Uterus (tissue), 2 donors: Measurements from ENCODE around the gene SLIT3.

Experiments
- CTCF ChIP-seq, 4 experiments: fragments of 200-600 bp in 2 of 4; fragments of 450-650 bp in 2 of 4; sonication (generic) in 2 of 4; IDR thresholded peaks; one replicate each; pipeline ENCODE4 v1.5.1; 2016 to 2019; ENCODE audit warnings: antibody characterized with exemption in 4 of 4, mild to moderate bottlenecking in 2 of 4, moderate library complexity in 1 of 4
- POLR2A ChIP-seq, 2 donors: fragments of 450-650 bp; IDR thresholded peaks; one replicate each; pipeline ENCODE4 v1.6.1; 2016; ENCODE audit warnings: antibody characterized with exemption in 2 of 2, mild to moderate bottlenecking in 1 of 2, moderate library complexity in 1 of 2

- TF ChIP-seq CTCF (IDR thresholded peaks at IDR 0.05) (no peak), POLR2A (IDR thresholded peaks at IDR 0.05) (no peak)
Measured at GRCh38 chr5:169104937-169105494, 195.9 kb downstream of the SLIT3 start.
